ENCODE measurements around the gene SYT1.

The SYT1 gene

GRCh38 chr12:79415321-79415720 is 550.7 kb downstream of the SYT1 start:
- TF ChIP-seq CTCF (IDR thresholded peaks at IDR 0.05; ENCODE audit: low read depth, low read length, missing control alignments): no peak
- no peak overlapping the region for H3K4me3 ChIP-seq (ENCODE audit: low read depth, low read length)
- in situ Hi-C loops (cut with HindIII; ENCODE audit: low sequenced_read_pairs): loop anchor here (5.0 to 25.0 kb wide), 2 partner anchors 122 to 762 kb away; no protein-coding TSS in a partner anchor

DNA sequence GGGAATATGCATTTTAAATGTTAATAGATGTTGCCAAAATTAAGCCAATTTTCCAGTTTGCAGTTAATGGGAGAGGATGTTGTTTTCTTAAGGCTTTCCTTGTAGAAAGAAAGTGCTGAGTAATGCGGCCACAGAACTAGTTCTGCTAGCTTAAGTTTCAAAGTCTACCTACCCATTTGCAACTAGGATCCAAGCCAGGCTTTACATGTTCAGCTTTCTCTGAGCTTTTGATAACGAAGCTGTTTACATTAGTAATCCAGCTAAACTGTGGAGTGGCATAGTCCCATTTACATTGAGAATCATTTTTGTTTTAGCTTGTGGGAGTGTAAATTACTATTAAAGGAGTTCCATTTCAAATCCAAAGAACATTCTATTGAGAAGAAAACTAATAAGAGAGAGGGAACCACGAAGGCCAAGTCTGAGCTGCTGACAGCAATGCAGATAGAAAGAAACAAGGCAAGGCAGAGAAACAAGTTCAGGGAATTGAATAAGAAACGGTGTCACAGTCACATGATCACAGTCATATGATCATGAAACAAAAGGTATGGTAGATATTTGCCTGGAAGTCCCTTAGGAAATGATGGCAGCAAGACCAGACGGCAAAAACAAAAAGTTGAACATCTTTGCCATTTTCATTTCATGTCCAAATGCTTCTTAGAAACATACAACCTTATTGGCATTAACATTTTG is 551.3 kb downstream of the SYT1 start:
- in situ Hi-C loops (cut with HindIII; ENCODE audit: low sequenced_read_pairs): loop anchor here (5.0 to 25.0 kb wide), 2 partner anchors 121 to 761 kb away; no protein-coding TSS in a partner anchor
- DNase-seq (ENCODE audit: low read depth): no peak
- no peak overlapping the region for H3K4me3 ChIP-seq (ENCODE audit: low read depth, low read length)
- TF ChIP-seq CTCF (IDR thresholded peaks at IDR 0.05; ENCODE audit: low read depth, low read length, missing control alignments): no peak

More at GRCh38 chr12:79415321-79415720, 550.7 kb downstream of the SYT1 start:
- no peak for DNase-seq (ENCODE audit: low read depth)

DNA sequence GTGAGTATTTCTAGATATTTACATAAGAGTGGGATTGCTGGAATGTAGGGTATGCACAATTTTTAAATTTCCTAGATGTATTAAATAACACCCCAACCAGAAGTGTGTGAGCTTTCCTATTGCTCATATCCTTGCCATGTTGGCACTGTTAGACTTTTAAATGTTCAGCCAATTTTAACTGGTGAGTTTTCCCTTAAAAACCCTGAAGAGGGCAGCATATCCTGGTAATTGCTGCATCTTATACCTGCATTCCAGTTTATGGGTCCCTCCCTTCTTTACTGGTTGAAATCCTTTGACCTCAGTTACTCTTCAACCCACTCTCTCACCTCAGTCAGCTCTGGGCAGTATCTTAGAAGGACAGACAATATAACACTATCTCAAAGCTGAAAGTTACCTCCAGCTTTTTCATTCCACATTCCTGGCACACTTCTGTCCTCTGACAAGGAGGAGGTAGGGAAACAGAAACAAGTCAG is 555.6 kb downstream of the SYT1 start:
- DNase-seq (ENCODE audit: low read depth): peak; percentile 92
- TF ChIP-seq CTCF (IDR thresholded peaks at IDR 0.05; ENCODE audit: low read depth, low read length, missing control alignments): peak; percentile 63
- in situ Hi-C loops (cut with HindIII; ENCODE audit: low sequenced_read_pairs): loop anchor here (25.0 kb wide), 1 partner anchor 117 kb away; no protein-coding TSS in a partner anchor
- H3K4me3 ChIP-seq (ENCODE audit: low read depth, low read length): no peak overlapping the region

DNA sequence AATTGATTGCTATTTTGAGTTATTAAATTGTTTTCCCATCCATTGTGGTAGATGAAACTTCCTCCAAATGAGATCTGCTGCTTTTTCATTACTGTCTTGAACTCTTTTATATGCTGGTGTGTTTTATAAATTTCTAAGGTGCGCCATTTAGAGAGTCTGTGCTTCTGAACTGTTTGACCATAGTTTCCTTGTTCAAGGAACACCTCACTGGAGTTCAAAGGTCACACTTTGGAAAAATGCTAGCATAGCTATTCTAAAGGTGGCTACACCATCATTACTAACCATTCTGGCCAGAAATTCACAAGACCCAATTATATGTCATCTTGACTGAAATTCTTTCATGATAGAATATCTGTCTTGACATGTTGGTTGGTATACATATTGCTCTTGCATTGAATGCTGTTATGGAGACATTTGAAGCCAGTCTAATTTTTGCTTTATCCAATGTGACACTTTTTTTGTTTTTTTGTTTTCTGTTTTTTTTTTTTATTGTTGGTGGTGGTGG is 556.7 kb downstream of the SYT1 start:
- in situ Hi-C loops (cut with HindIII; ENCODE audit: low sequenced_read_pairs): loop anchor here (25.0 kb wide), 1 partner anchor 116 kb away; no protein-coding TSS in a partner anchor
- TF ChIP-seq CTCF (IDR thresholded peaks at IDR 0.05; ENCODE audit: low read depth, low read length, missing control alignments): no peak
- DNase-seq (ENCODE audit: low read depth): no peak
- no peak overlapping the region for H3K4me3 ChIP-seq (ENCODE audit: low read depth, low read length)

GRCh38 chr12:79422060-79422812 is 557.7 kb downstream of the SYT1 start:
- no peak for DNase-seq (ENCODE audit: low read depth)
- H3K4me3 ChIP-seq (ENCODE audit: low read depth, low read length): no peak overlapping the region
- in situ Hi-C loops (cut with HindIII; ENCODE audit: low sequenced_read_pairs): loop anchor here (25.0 kb wide), 1 partner anchor 115 kb away; no protein-coding TSS in a partner anchor
- no peak for TF ChIP-seq CTCF (IDR thresholded peaks at IDR 0.05; ENCODE audit: low read depth, low read length, missing control alignments)

DNA sequence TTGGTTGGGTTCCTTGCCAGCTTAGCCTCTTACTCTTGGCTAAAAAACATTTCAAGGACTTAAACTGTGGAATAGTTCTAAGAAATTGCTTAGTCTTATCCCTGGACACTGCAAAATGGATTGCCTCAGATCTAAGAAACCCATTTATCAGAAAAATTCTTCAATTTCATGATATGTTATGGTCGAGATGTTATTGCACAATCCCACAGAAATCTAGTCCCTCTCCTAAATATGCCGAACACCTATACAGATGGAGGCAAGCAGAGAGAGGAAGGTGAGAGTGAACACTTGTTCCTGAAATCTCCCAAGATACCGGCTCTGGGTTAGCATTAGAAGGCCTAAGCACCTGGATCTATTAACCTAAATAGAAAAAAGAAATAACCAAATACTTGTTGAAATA is 559.0 kb downstream of the SYT1 start:
- in situ Hi-C loops (cut with HindIII; ENCODE audit: low sequenced_read_pairs): loop anchor here (25.0 kb wide), 1 partner anchor 114 kb away; no protein-coding TSS in a partner anchor
- no peak for DNase-seq (ENCODE audit: low read depth)
- no peak overlapping the region for H3K4me3 ChIP-seq (ENCODE audit: low read depth, low read length)
- no peak for TF ChIP-seq CTCF (IDR thresholded peaks at IDR 0.05; ENCODE audit: low read depth, low read length, missing control alignments)

All from astrocyte of the cerebellum (primary cell).